H1 (cell line): Measurements from ENCODE around the gene SPATA32. TPM values are rescaled to one million over a fixed set of nuclear protein-coding genes. Genes with fewer than 3 reads are reported as not detected.

Experiments used
- CTCF ChIA-PET: fragments of 300-600 bp; sonication (Branson Sonifier 250); formaldehyde crosslinking; loops from one replicate; lab custom pipeline; 2021; ENCODE audit not compliant: partially characterized antibody; lab: Charles Lee
- POLR2A ChIA-PET: fragments of 300-600 bp; sonication (Branson Sonifier 250); formaldehyde crosslinking; loops from one replicate; lab custom pipeline; 2021; ENCODE audit warnings: inconsistent platforms; ENCODE audit not compliant: partially characterized antibody; lab: Charles Lee
- DNase-seq, 2 experiments: peaks; one replicate each; pipeline versions ENCODE4 v3.0.0 to v3.0.0-alpha.2; 2010 to 2022; ENCODE audit warnings: low spot score in 2 of 2, low read depth in 1 of 2, mixed read lengths in 1 of 2
- FAIRE-seq: peaks from 2 replicates; lab custom pipeline; 2011; peaks lifted over from hg19 to GRCh38; lab: Jason Lieb, UNC
- H2AFZ ChIP-seq: 2 replicates; pipeline ENCODE4 v1.8.1; 2012; ENCODE audit warnings: low read length, inconsistent platforms
- H2AK5ac ChIP-seq: 2 replicates; pipeline ENCODE4 v1.6.1; 2013; ENCODE audit warnings: low read depth, low read length
- H2BK120ac ChIP-seq: replicated peaks from 2 replicates; pipeline ENCODE3; 2013; ENCODE audit warnings: low read depth, low read length, inconsistent platforms
- H2BK12ac ChIP-seq: 2 replicates; pipeline ENCODE4 v1.6.1; 2013; ENCODE audit warnings: low read depth, low read length
- H2BK15ac ChIP-seq: 2 replicates; pipeline ENCODE4 v1.6.1; 2013; ENCODE audit warnings: low read length
- H2BK20ac ChIP-seq: 2 replicates; pipeline ENCODE4 v1.6.1; 2013; ENCODE audit warnings: low read length
- H2BK5ac ChIP-seq: 2 replicates; pipeline ENCODE4 v1.6.1; 2013; ENCODE audit warnings: low read depth, low read length
- H3K14ac ChIP-seq: 2 replicates; pipeline ENCODE4 v1.6.1; 2013; ENCODE audit warnings: inconsistent platforms; ENCODE audit not compliant: insufficient read length
- H3K18ac ChIP-seq: 2 replicates; pipeline ENCODE4 v1.6.1; 2013; ENCODE audit warnings: low read length; ENCODE audit errors: extremely low read depth
- H3K23ac ChIP-seq: 2 replicates; pipeline ENCODE4 v1.6.1; 2013; ENCODE audit warnings: inconsistent platforms; ENCODE audit not compliant: insufficient read length
- H3K23me2 ChIP-seq: 2 replicates; pipeline ENCODE4 v1.6.1; 2013; ENCODE audit warnings: low read depth, low read length
- H3K27ac ChIP-seq: 2 replicates; pipeline ENCODE4 v1.6.1; 2011; ENCODE audit warnings: low read depth, low read length, inconsistent platforms
- H3K27me3 ChIP-seq, 4 experiments: replicated peaks in 1 of 4; 1 replicate in 1 of 4; 2 replicates in 3 of 4; pipeline versions ENCODE4 v1.6.1 to v1.8.1; 2011 to 2013; ENCODE audit warnings: low read length in 3 of 4, mild to moderate bottlenecking in 3 of 4, inconsistent platforms in 2 of 4, mixed read lengths in 2 of 4, moderate library complexity in 1 of 4; ENCODE audit not compliant: control insufficient read depth in 3 of 4, insufficient read depth in 3 of 4; ENCODE audit errors: extremely low read depth in 1 of 4
- H3K36me3 ChIP-seq, 4 experiments: 2 replicates each; pipeline versions ENCODE4 v1.6.1 to v1.8.1; 2011 to 2013; ENCODE audit warnings: mild to moderate bottlenecking in 4 of 4, low read length in 3 of 4, moderate library complexity in 2 of 4, control low read depth in 1 of 4, inconsistent platforms in 1 of 4; ENCODE audit not compliant: insufficient read depth in 4 of 4, control insufficient read depth in 2 of 4
- H3K4ac ChIP-seq: replicated peaks from 2 replicates; pipeline ENCODE3; 2013; ENCODE audit warnings: low read length, low read depth, mixed read lengths, inconsistent platforms; ENCODE audit not compliant: insufficient read length
- H3K4me1 ChIP-seq, 4 experiments: replicated peaks in 1 of 4; 1 replicate in 1 of 4; 2 replicates in 3 of 4; pipeline versions ENCODE4 v1.6.1 to v1.8.1; 2011 to 2013; ENCODE audit warnings: low read length in 3 of 4, inconsistent platforms in 2 of 4, mixed read lengths in 1 of 4; ENCODE audit not compliant: insufficient read depth in 4 of 4, control insufficient read depth in 3 of 4
- H3K4me2 ChIP-seq, 2 experiments: 2 replicates each; pipeline versions ENCODE4 v1.6.1 to v1.8.1; 2011 to 2013; ENCODE audit warnings: low read depth in 2 of 2, low read length in 2 of 2, control low read depth in 1 of 2, inconsistent platforms in 1 of 2, mild to moderate bottlenecking in 1 of 2; ENCODE audit not compliant: insufficient read depth in 1 of 2
- H3K4me3 ChIP-seq, 4 experiments: fragments of 200-600, 300-600 bp in 1 of 4; sonication (generic), shearing (Covaris generic), sonication (Bioruptor Twin) in 1 of 4; 2 replicates each; pipeline versions ENCODE4 v1.5.1 to v1.8.1; 2011 to 2016; ENCODE audit warnings: low read length in 4 of 4, low read depth in 3 of 4, control low read depth in 2 of 4, inconsistent platforms in 2 of 4, mild to moderate bottlenecking in 2 of 4, mixed read lengths in 1 of 4, moderate library complexity in 1 of 4; ENCODE audit not compliant: insufficient read depth in 2 of 4; ENCODE audit errors: extremely low read depth in 1 of 4
- H3K56ac ChIP-seq: replicated peaks from 2 replicates; pipeline ENCODE3; 2013; ENCODE audit warnings: low read depth, mild to moderate bottlenecking, mixed read lengths, low read length, inconsistent platforms; ENCODE audit not compliant: insufficient read length
- H3K79me1 ChIP-seq: 2 replicates; pipeline ENCODE4 v1.6.1; 2013; ENCODE audit warnings: low read depth, low read length, control low read depth
- H3K79me2 ChIP-seq, 2 experiments: 2 replicates each; pipeline versions ENCODE4 v1.6.1 to v1.8.1; 2012 to 2013; ENCODE audit warnings: low read length in 2 of 2, mild to moderate bottlenecking in 2 of 2, inconsistent platforms in 1 of 2; ENCODE audit not compliant: insufficient read depth in 2 of 2, control insufficient read depth in 1 of 2
- H3K9ac ChIP-seq, 4 experiments: replicated peaks in 1 of 4; 1 replicate in 1 of 4; 2 replicates in 3 of 4; pipeline versions ENCODE4 v1.6.1 to v1.8.1; 2011 to 2013; ENCODE audit warnings: low read depth in 3 of 4, low read length in 3 of 4, control low read depth in 2 of 4, mild to moderate bottlenecking in 2 of 4, moderate library complexity in 2 of 4, inconsistent platforms in 1 of 4; ENCODE audit errors: extremely low read depth in 1 of 4
- H3K9me3 ChIP-seq, 2 experiments: 2 replicates each; pipeline versions ENCODE4 v1.6.1 to v1.8.1; 2012 to 2013; ENCODE audit warnings: mild to moderate bottlenecking in 2 of 2, moderate library complexity in 2 of 2, control low read depth in 1 of 2, inconsistent platforms in 1 of 2, low read depth in 1 of 2, low read length in 1 of 2, mixed read lengths in 1 of 2; ENCODE audit not compliant: insufficient read depth in 2 of 2
- H4K20me1 ChIP-seq, 2 experiments: replicated peaks in 1 of 2; 2 replicates each; pipeline versions ENCODE3 to v1.8.1; 2011 to 2013; ENCODE audit warnings: inconsistent platforms in 2 of 2, low read length in 2 of 2, mild to moderate bottlenecking in 1 of 2; ENCODE audit not compliant: insufficient read depth in 2 of 2, control insufficient read depth in 1 of 2
- H4K5ac ChIP-seq: 2 replicates; pipeline ENCODE4 v1.6.1; 2013; ENCODE audit warnings: low read length, low read depth, mixed read lengths, inconsistent platforms; ENCODE audit not compliant: insufficient read length
- H4K8ac ChIP-seq: 2 replicates; pipeline ENCODE4 v1.8.0; 2013; ENCODE audit warnings: mild to moderate bottlenecking, moderate library complexity, low read length, inconsistent platforms; ENCODE audit not compliant: insufficient read depth; ENCODE audit errors: extremely low read depth
- H4K91ac ChIP-seq: replicated peaks from 2 replicates; pipeline ENCODE3; 2013; ENCODE audit warnings: low read length, mixed read lengths, inconsistent platforms; ENCODE audit not compliant: insufficient read length
- EZH2 ChIP-seq: fragments of 200-600 bp; sonication (generic); IDR thresholded peaks from 2 replicates; pipeline ENCODE4 v1.7.1; 2012; ENCODE audit warnings: low read depth, mild to moderate bottlenecking, moderate library complexity, low read length, inconsistent platforms; ENCODE audit not compliant: severe bottlenecking
- RBBP5 ChIP-seq: IDR thresholded peaks from 2 replicates; pipeline ENCODE4 v1.7.1; 2012; ENCODE audit warnings: low read depth, mild to moderate bottlenecking, inconsistent platforms, low read length, moderate library complexity, borderline replicate concordance
- SUZ12 ChIP-seq: fragments of 200-600 bp; sonication (generic); IDR thresholded peaks from 2 replicates; pipeline ENCODE4 v1.6.1; 2012; ENCODE audit warnings: mild to moderate bottlenecking, inconsistent platforms, low read length, moderate library complexity, mixed read lengths
- WGBS, 2 experiments: shearing (Covaris generic) in 1 of 2; methylation state at CpG; one replicate each; pipeline versions ENCODE4 v1.1.6 to v1.1.7; 2013 to 2015; ENCODE audit warnings: low lambda C conversion rate in 2 of 2, mixed read lengths in 2 of 2, inconsistent platforms in 1 of 2, low coverage in 1 of 2, missing lambda C conversion rate in 1 of 2; ENCODE audit not compliant: insufficient replicate concordance in 2 of 2, insufficient coverage in 1 of 2, insufficient read length in 1 of 2; ENCODE audit errors: extremely low coverage in 1 of 2, missing lambda C conversion rate in 1 of 2; 5-methylcytosine and 5-hydroxymethylcytosine counted together
- polyA plus RNA-seq, 7 experiments: library from polyadenylated mRNA; depleted of rRNA in 3 of 7; stranded (reverse) in 5 of 7; unstranded in 2 of 7; fragments of >200 nt in 5 of 7; fragments of 200-250 nt in 2 of 7; gene quantifications; 1 replicate in 5 of 7; 2 replicates in 1 of 7; 4 replicates in 1 of 7; pipeline versions ENCODE4 v1.2.1 to v1.2.3, GENCODE V29; 2011 to 2013; ENCODE audit warnings: missing spikeins in 2 of 7, mixed read lengths in 2 of 7
- total RNA-seq: library from RNA; stranded (reverse); fragmentation: NEBNext Ultra II Directional; extraction: Animal tissue kit (Norgen Biotek cat#: 25700); gene quantifications from 2 replicates; pipeline ENCODE4 v1.2.1, GENCODE V29; 2021

SPATA32 gene
- total and polyA plus RNA-seq, 2 of the 8 experiments (the other 6 are each of a cell fraction or from before 2014, with no cell fraction given): 0.24 TPM; not detected in 1

GRCh38 chr17:45240905-45241327 is 21.0 kb downstream of the SPATA32 start:
- peak overlapping the region; percentile 42 for H4K91ac ChIP-seq
- 27% methylated on average over 21 of the region's 21 CpGs; no CpG with 5 or more reads in 1 of the 2 experiments for WGBS, 2 experiments
- no peak overlapping the region for H3K23ac ChIP-seq
- H3K9ac ChIP-seq: no peak overlapping the region; a peak in 1 of 7 replicates
- no peak overlapping the region; the same call in 1 of the 2 replicates for H2BK15ac ChIP-seq
- H3K79me1 ChIP-seq: no peaks in the 10 kb centered on the region
- H3K4me2 ChIP-seq: peak overlapping the region; percentile 77 to 85
- no peak overlapping the region for H2BK12ac ChIP-seq
- no peak overlapping the region for H2BK20ac ChIP-seq
- H3K4me3 ChIP-seq: peak overlapping the region; percentile 54 to 73 (median 60)
- H3K18ac ChIP-seq: no peak overlapping the region; the same call in 1 of the 2 replicates
- peak overlapping the region; percentile 65 for H3K4ac ChIP-seq
- H2BK120ac ChIP-seq: no peak overlapping the region
- H3K27me3 ChIP-seq: peaks cover 0 to 25% (median 18%) of the 10 kb centered on the region in 4 experiments; a peak in 6 of 7 replicates
- H4K8ac ChIP-seq: no peak overlapping the region
- no peak overlapping the region for H2BK5ac ChIP-seq
- H4K20me1 ChIP-seq: peaks cover 1 to 3% of the 10 kb centered on the region in 2 experiments
- POLR2A ChIA-PET: interaction anchor here (0.6 to 4.5 kb wide), 9 partner anchors 9 to 131 kb away, joined by 3 to 24 read pairs (median 3); partner anchors contain the start of gene HEXIM1
- no peak overlapping the region for H2AK5ac ChIP-seq
- FAIRE-seq (no peak), DNase-seq (no peak)
- H3K4me1 ChIP-seq: peaks cover under 1 to 19% (median 14%) of the 10 kb centered on the region in 4 experiments
- peaks cover 13% of the 10 kb centered on the region; the same call in 1 of the 2 replicates for H3K23me2 ChIP-seq
- no peaks in the 10 kb centered on the region for H3K36me3 ChIP-seq
- no peak overlapping the region for H4K5ac ChIP-seq
- no peak overlapping the region for H3K27ac ChIP-seq
- CTCF ChIA-PET: interaction anchor here (0.5 to 22.1 kb wide), 13 partner anchors 6 to 186 kb away, joined by 3 to 362 read pairs (median 3); no protein-coding TSS in a partner anchor
- no peak overlapping the region for H3K56ac ChIP-seq
- no peaks in the 10 kb centered on the region for H3K9me3 ChIP-seq
- TF ChIP-seq EZH2 (peak; percentile 46), RBBP5 (no peak), SUZ12 (0 out of 2 replicates have a peak, but pooled peaks have one; percentile 38)
- H3K79me2 ChIP-seq: no peaks in the 10 kb centered on the region
- no peak overlapping the region for H2AFZ ChIP-seq
- H3K14ac ChIP-seq: no peak overlapping the region
